Ishikawa (cell line): ENCODE results near the gene BTBD2.

Experiments
- CEBPB ChIP-seq: IDR thresholded peaks from 2 replicates; pipeline ENCODE4 v1.6.1; 2012
- CREB1 ChIP-seq: IDR thresholded peaks from 2 replicates; pipeline ENCODE4 v1.6.1; 2012; ENCODE audit warnings: low read depth
- EGR1 ChIP-seq: IDR thresholded peaks from 2 replicates; pipeline ENCODE4 v1.6.1; 2012
- EP300 ChIP-seq: IDR thresholded peaks from 2 replicates; pipeline ENCODE4 v1.6.1; 2012; ENCODE audit warnings: borderline replicate concordance
- FOXM1 ChIP-seq: IDR thresholded peaks from 2 replicates; pipeline ENCODE4 v1.6.1; 2012; ENCODE audit warnings: low read depth, borderline replicate concordance
- NFIC ChIP-seq: IDR thresholded peaks from 2 replicates; pipeline ENCODE4 v1.6.1; 2012
- RAD21 ChIP-seq: IDR thresholded peaks from 2 replicates; pipeline ENCODE4 v1.6.1; 2012; ENCODE audit warnings: low read depth
- TAF1 ChIP-seq: IDR thresholded peaks from 2 replicates; pipeline ENCODE4 v1.6.1; 2012; ENCODE audit warnings: low read depth, mild to moderate bottlenecking
- TCF12 ChIP-seq: IDR thresholded peaks from 2 replicates; pipeline ENCODE4 v1.6.1; 2012; ENCODE audit warnings: low read depth
- TEAD4 ChIP-seq: IDR thresholded peaks from 2 replicates; pipeline ENCODE4 v1.6.1; 2012
- YY1 ChIP-seq: IDR thresholded peaks from 2 replicates; pipeline ENCODE4 v1.6.1; 2012; ENCODE audit warnings: low read depth
- ZBTB7A ChIP-seq: IDR thresholded peaks from 2 replicates; pipeline ENCODE4 v1.6.1; 2012; ENCODE audit warnings: low read depth
- TF ChIP-seq, protein P1 (sequence below): IDR thresholded peaks from 2 replicates; pipeline ENCODE4 v1.6.1; 2012
- TF ChIP-seq, protein P2 (sequence below): IDR thresholded peaks from 2 replicates; pipeline ENCODE4 v1.6.1; 2012
- TF ChIP-seq, protein P3 (sequence below): IDR thresholded peaks from 2 replicates; pipeline ENCODE4 v1.6.1; 2012; ENCODE audit warnings: low read depth, mild to moderate bottlenecking

BTBD2 gene

DNA sequence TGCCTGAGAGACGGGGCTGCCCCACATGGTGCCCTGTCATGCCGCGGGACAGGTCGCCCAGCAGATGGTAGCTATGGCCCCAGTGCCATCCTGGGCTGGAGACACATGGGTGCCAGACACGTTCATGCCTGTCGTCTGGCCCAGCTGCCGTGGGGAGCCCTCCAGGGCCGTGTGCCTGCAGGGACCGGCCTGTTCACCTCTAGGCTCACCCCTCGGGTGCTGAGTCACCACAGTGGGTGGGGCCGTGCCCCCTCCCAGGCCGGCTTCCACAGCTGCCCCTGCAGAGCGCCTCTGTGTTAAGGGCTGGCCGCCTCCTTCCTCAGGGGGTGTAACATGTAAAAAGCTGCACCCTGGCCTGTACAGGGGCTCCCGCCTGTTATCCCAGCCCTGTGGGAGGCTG lies 38.4 kb downstream of the BTBD2 start:
- TF ChIP-seq, protein P1, sequence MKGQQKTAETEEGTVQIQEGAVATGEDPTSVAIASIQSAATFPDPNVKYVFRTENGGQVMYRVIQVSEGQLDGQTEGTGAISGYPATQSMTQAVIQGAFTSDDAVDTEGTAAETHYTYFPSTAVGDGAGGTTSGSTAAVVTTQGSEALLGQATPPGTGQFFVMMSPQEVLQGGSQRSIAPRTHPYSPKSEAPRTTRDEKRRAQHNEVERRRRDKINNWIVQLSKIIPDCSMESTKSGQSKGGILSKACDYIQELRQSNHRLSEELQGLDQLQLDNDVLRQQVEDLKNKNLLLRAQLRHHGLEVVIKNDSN = no peak
- TF ChIP-seq ZBTB7A (no peak), CREB1 (no peak), FOXM1 (no peak), TAF1 (no peak), YY1 (no peak), EGR1 (no peak), TCF12 (no peak), NFIC (no peak), TEAD4 (no peak), CEBPB (no peak), EP300 (no peak), RAD21 (no peak)
- TF ChIP-seq, protein P2, sequence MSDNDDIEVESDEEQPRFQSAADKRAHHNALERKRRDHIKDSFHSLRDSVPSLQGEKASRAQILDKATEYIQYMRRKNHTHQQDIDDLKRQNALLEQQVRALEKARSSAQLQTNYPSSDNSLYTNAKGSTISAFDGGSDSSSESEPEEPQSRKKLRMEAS = no peak
- TF ChIP-seq, protein P3, sequence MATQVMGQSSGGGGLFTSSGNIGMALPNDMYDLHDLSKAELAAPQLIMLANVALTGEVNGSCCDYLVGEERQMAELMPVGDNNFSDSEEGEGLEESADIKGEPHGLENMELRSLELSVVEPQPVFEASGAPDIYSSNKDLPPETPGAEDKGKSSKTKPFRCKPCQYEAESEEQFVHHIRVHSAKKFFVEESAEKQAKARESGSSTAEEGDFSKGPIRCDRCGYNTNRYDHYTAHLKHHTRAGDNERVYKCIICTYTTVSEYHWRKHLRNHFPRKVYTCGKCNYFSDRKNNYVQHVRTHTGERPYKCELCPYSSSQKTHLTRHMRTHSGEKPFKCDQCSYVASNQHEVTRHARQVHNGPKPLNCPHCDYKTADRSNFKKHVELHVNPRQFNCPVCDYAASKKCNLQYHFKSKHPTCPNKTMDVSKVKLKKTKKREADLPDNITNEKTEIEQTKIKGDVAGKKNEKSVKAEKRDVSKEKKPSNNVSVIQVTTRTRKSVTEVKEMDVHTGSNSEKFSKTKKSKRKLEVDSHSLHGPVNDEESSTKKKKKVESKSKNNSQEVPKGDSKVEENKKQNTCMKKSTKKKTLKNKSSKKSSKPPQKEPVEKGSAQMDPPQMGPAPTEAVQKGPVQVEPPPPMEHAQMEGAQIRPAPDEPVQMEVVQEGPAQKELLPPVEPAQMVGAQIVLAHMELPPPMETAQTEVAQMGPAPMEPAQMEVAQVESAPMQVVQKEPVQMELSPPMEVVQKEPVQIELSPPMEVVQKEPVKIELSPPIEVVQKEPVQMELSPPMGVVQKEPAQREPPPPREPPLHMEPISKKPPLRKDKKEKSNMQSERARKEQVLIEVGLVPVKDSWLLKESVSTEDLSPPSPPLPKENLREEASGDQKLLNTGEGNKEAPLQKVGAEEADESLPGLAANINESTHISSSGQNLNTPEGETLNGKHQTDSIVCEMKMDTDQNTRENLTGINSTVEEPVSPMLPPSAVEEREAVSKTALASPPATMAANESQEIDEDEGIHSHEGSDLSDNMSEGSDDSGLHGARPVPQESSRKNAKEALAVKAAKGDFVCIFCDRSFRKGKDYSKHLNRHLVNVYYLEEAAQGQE = no peak

DNA sequence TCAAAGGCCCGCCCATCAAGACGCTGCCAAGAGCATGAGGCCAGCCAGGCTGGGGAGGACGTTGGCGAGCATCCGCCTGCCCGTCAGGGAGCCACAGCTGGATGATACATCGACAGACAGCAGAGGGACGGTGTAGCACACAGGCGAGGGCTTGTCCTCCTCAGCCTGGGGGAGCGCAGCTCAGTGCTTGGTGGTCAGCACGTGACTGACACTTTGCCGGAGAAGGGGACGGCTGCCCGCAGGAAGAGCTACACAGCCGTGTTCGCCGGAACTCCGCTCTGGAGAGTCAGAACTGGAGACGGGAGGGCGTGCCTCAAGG lies 40.4 kb downstream of the BTBD2 start:
- TF ChIP-seq, protein P1 = no peak
- TF ChIP-seq RAD21 = no peak
- TF ChIP-seq, protein P2 = no peak
- TF ChIP-seq FOXM1 = no peak
- no peak for TF ChIP-seq CEBPB
- no peak for TF ChIP-seq NFIC
- no peak for TF ChIP-seq TEAD4
- no peak for TF ChIP-seq ZBTB7A
- TF ChIP-seq TAF1 = no peak
- TF ChIP-seq EGR1 = no peak
- TF ChIP-seq TCF12 = no peak
- TF ChIP-seq CREB1 = no peak
- TF ChIP-seq, protein P3 = no peak
- no peak for TF ChIP-seq EP300
- TF ChIP-seq YY1 = no peak

DNA sequence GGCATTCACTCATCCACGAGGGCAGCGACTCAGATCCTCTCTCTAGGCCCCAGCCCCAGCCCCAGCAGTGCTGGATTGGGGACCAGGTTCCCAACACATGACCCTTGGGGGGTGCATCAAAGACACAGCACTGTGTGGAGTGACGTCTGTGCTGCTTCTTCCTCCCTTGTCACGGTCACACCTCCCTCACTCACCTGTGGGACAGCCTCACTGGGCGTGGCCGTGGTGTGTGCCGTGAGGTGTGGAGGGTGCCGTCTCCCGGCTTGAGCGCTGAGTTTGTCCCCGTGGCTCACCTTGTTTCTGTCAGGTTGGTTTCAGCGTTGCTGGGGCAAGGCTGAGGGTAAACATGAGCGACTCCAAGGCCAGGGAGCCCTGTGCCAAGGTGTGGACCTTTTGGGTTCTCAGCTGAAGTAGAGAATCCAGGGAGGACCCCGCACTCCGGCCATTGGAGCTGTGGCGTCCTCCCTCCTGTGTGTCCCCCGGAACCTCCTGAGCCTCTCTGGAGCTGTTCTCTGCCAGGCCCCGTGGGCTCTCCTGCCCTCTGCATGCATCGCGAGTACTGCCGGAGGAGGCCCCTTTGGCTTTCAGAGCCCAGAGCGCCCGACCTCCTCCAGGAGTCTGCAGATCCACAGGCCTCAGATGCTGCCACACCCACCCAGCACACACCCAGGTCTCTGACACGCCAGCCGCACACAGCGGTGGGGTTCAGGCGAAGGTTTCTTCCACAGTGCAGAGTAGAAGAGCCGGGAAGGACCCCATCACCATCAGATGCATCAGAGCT lies 40.9 kb downstream of the BTBD2 start:
- TF ChIP-seq CREB1 (no peak), EP300 (no peak), CEBPB (no peak), FOXM1 (no peak), TEAD4 (no peak), RAD21 (no peak), NFIC (no peak), TCF12 (no peak), YY1 (no peak)
- TF ChIP-seq, protein P3 = no peak
- TF ChIP-seq, protein P1 = no peak
